HL-60 (cell line): ENCODE measurements around the gene PRKAR1B.

ENCODE experiments used
- GABPA ChIP-seq: IDR thresholded peaks from 2 replicates; pipeline ENCODE4 v1.6.1; 2012; ENCODE audit warnings: low read depth
- POLR2AphosphoS5 ChIP-seq: IDR thresholded peaks from 2 replicates; pipeline ENCODE4 v1.6.1; 2012; ENCODE audit warnings: low read depth
- SPI1 ChIP-seq: IDR thresholded peaks from 2 replicates; pipeline ENCODE4 v1.6.1; 2012; ENCODE audit warnings: low read depth, mild to moderate bottlenecking, borderline replicate concordance
- TF ChIP-seq, protein P1 (sequence below): IDR thresholded peaks from 2 replicates; pipeline ENCODE4 v1.6.1; 2012; ENCODE audit warnings: low read depth; ENCODE audit not compliant: insufficient replicate concordance
- TF ChIP-seq, protein P2 (sequence below): IDR thresholded peaks from one replicate; pipeline ENCODE4 v1.5.1; 2011; ENCODE audit warnings: low read length, control low read depth, inconsistent platforms; ENCODE audit not compliant: insufficient read depth

DNA sequence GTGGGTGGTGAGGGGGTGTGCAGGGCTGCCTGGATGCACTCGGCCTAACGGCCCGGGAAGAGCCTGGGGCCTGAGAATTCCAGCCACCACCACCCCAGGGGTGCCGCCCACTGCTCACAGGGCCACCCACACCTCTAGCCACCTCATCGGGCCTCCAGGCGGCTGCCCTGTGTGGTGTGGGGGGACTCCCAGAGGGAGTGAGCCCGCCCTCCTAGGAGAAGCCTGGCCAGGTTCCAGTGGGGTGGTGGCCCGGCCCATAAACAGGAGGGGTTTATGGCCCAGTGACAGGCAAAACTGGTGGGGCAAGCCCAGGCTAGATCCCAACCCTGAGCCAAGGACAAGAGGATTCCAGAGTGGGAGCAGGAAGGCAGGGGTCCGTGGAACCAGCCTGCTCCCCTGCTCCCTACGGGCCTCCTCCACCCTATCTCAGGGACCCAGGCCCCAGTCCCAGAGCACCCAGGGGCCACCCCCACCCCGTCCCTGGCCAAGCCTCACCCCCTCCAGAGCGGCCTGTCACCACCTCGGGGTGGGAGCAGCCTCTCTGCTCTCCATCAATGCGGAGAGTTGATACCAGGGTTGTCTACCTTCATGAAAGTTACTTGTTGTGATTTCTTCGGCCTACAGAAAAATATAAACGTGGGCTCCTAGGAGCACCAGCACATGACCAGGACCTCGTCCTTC, 187.2 kb downstream of the PRKAR1B start:
- TF ChIP-seq, protein P1, sequence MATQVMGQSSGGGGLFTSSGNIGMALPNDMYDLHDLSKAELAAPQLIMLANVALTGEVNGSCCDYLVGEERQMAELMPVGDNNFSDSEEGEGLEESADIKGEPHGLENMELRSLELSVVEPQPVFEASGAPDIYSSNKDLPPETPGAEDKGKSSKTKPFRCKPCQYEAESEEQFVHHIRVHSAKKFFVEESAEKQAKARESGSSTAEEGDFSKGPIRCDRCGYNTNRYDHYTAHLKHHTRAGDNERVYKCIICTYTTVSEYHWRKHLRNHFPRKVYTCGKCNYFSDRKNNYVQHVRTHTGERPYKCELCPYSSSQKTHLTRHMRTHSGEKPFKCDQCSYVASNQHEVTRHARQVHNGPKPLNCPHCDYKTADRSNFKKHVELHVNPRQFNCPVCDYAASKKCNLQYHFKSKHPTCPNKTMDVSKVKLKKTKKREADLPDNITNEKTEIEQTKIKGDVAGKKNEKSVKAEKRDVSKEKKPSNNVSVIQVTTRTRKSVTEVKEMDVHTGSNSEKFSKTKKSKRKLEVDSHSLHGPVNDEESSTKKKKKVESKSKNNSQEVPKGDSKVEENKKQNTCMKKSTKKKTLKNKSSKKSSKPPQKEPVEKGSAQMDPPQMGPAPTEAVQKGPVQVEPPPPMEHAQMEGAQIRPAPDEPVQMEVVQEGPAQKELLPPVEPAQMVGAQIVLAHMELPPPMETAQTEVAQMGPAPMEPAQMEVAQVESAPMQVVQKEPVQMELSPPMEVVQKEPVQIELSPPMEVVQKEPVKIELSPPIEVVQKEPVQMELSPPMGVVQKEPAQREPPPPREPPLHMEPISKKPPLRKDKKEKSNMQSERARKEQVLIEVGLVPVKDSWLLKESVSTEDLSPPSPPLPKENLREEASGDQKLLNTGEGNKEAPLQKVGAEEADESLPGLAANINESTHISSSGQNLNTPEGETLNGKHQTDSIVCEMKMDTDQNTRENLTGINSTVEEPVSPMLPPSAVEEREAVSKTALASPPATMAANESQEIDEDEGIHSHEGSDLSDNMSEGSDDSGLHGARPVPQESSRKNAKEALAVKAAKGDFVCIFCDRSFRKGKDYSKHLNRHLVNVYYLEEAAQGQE, result no peak
- TF ChIP-seq, protein P2, sequence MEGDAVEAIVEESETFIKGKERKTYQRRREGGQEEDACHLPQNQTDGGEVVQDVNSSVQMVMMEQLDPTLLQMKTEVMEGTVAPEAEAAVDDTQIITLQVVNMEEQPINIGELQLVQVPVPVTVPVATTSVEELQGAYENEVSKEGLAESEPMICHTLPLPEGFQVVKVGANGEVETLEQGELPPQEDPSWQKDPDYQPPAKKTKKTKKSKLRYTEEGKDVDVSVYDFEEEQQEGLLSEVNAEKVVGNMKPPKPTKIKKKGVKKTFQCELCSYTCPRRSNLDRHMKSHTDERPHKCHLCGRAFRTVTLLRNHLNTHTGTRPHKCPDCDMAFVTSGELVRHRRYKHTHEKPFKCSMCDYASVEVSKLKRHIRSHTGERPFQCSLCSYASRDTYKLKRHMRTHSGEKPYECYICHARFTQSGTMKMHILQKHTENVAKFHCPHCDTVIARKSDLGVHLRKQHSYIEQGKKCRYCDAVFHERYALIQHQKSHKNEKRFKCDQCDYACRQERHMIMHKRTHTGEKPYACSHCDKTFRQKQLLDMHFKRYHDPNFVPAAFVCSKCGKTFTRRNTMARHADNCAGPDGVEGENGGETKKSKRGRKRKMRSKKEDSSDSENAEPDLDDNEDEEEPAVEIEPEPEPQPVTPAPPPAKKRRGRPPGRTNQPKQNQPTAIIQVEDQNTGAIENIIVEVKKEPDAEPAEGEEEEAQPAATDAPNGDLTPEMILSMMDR, result no peak
- TF ChIP-seq POLR2AphosphoS5 (no peak), GABPA (no peak), SPI1 (no peak)
